ENCODE results near the gene ZNF605. TPM values are rescaled to one million over a fixed set of nuclear protein-coding genes. Genes with fewer than 3 reads are reported as not detected.

Gene ZNF605
- total RNA-seq, 4 donors from 2014 or later, result 3.8 to 23.6 (median 16.7) TPM

GRCh38 chr12:132948146-132949066, 7.7 kb downstream of the ZNF605 start:
- no peak for DNase-seq
- Histone ChIP-seq H3K36me3 (no peaks in the 10 kb centered on the region), H3K9me3 (peaks cover 0 to 54% of the 10 kb centered on the region in 2 donors)

GRCh38 chr12:132946246-132946820, 9.8 kb downstream of the ZNF605 start:
- no peak overlapping the region for H3K4me3 ChIP-seq
- intact Hi-C loops (cut with DNase I; ENCODE audit: low total_unique reads), result no loop called here
- DNase-seq, result no peak
- H3K27ac ChIP-seq, result no peak overlapping the region
- no peaks in the 10 kb centered on the region for H3K27me3 ChIP-seq
- H3K4me1 ChIP-seq, result no peaks in the 10 kb centered on the region
- no peak for TF ChIP-seq CTCF (IDR thresholded peaks at IDR 0.05)
- TF ChIP-seq POLR2A (IDR thresholded peaks at IDR 0.05), result no peak
- H3K9me3 ChIP-seq, result peaks cover 0 to 59% of the 10 kb centered on the region in 2 donors
- H3K36me3 ChIP-seq, result no peaks in the 10 kb centered on the region

More at GRCh38 chr12:132948146-132949066, 7.7 kb downstream of the ZNF605 start:
- TF ChIP-seq POLR2A (IDR thresholded peaks at IDR 0.05), result no peak
- TF ChIP-seq CTCF (IDR thresholded peaks at IDR 0.05), result no peak
- Histone ChIP-seq H3K27me3 (no peaks in the 10 kb centered on the region), H3K4me1 (no peaks in the 10 kb centered on the region), H3K4me3 (no peak overlapping the region), H3K27ac (no peak overlapping the region)
- intact Hi-C loops (cut with DNase I; ENCODE audit: low total_unique reads), result no loop called here

GRCh38 chr12:132945806-132946205, 10.3 kb downstream of the ZNF605 start:
- TF ChIP-seq POLR2A (IDR thresholded peaks at IDR 0.05) (no peak), CTCF (IDR thresholded peaks at IDR 0.05) (no peak)
- no peak overlapping the region for H3K4me3 ChIP-seq
- no peaks in the 10 kb centered on the region for H3K27me3 ChIP-seq
- intact Hi-C loops (cut with DNase I; ENCODE audit: low total_unique reads), result no loop called here
- no peak for DNase-seq
- H3K36me3 ChIP-seq, result no peaks in the 10 kb centered on the region
- H3K27ac ChIP-seq, result no peak overlapping the region
- peaks cover 0 to 64% of the 10 kb centered on the region in 2 donors for H3K9me3 ChIP-seq
- no peaks in the 10 kb centered on the region for H3K4me1 ChIP-seq

- no peak overlapping the region for H3K27ac ChIP-seq
- intact Hi-C loops (cut with DNase I; ENCODE audit: low total_unique reads), result no loop called here
- H3K36me3 ChIP-seq, result no peaks in the 10 kb centered on the region
- no peak overlapping the region for H3K4me3 ChIP-seq
- no peaks in the 10 kb centered on the region for H3K4me1 ChIP-seq
- H3K27me3 ChIP-seq, result no peaks in the 10 kb centered on the region
- DNase-seq, result no peak
- TF ChIP-seq CTCF (IDR thresholded peaks at IDR 0.05), result no peak
- TF ChIP-seq POLR2A (IDR thresholded peaks at IDR 0.05), result no peak
- peaks cover 0 to 59% of the 10 kb centered on the region in 2 donors for H3K9me3 ChIP-seq
Measured at GRCh38 chr12:132942611-132943010, 13.5 kb downstream of the ZNF605 start.

Data from uterus (tissue), 4 donors.